Nephron progenitor cell (in vitro differentiated cells): ENCODE results near the gene GNB5.

ENCODE experiments used
- DNase-seq: peaks from one replicate; pipeline ENCODE4 v3.0.0; 2021
- H3K27ac Mint-ChIP-seq: 2 replicates; pipeline ENCODE4 v1.8.0; 2021; ENCODE audit warnings: mild to moderate bottlenecking, moderate library complexity, mixed read lengths
- H3K27me3 Mint-ChIP-seq: 2 replicates; pipeline ENCODE4 v1.8.0; 2021; ENCODE audit warnings: mild to moderate bottlenecking, low read depth, mixed read lengths; ENCODE audit not compliant: poor library complexity
- H3K36me3 Mint-ChIP-seq: 2 replicates; pipeline ENCODE4 v1.8.0; 2021; ENCODE audit warnings: low read depth, mixed read lengths
- H3K4me1 Mint-ChIP-seq: 2 replicates; pipeline ENCODE4 v1.8.0; 2021; ENCODE audit warnings: mixed read lengths
- H3K4me3 Mint-ChIP-seq: 2 replicates; pipeline ENCODE4 v1.8.0; 2021; ENCODE audit warnings: mild to moderate bottlenecking, moderate library complexity, mixed read lengths
- H3K9me3 Mint-ChIP-seq: 2 replicates; pipeline ENCODE4 v1.8.0; 2021; ENCODE audit warnings: mild to moderate bottlenecking, moderate library complexity, mixed read lengths
- TF ChIP-seq, protein P1 (sequence below): fragments of 200-600 bp; sonication (generic); IDR thresholded peaks from 2 replicates; pipeline ENCODE4 v1.5.0; 2021; ENCODE audit warnings: antibody characterized with exemption

The GNB5 gene

DNA sequence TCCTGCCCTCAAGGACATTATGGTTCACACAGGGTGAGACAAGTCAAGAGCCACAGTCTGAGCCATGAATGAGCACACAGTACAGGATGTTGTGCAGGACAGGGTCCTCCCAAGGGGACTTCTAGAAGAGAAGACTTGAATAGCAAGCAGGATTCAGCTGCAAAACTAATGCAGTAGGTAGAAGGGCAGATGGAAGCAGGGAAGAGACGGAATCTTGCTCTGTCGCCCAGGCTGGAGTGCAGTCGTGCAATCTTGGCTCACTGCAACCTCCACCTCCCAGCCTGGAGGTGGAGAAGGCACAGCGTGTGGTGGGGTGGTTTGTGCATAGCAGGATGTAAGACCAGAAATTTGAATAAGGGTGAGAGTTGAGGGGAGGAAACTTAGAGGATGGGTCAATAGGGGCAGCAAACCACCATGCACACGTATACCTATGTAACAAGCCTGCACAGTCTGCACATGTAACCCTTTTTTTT lies 86.6 kb downstream of the GNB5 start:
- Mint-ChIP-seq H3K27me3 (peaks cover 6% of the 10 kb centered on the region), H3K4me3 (no peak overlapping the region), H3K36me3 (no peaks in the 10 kb centered on the region), H3K9me3 (no peaks in the 10 kb centered on the region), H3K4me1 (peaks cover 11% of the 10 kb centered on the region), H3K27ac (peak overlapping the region; percentile 21)
- TF ChIP-seq, protein P1, sequence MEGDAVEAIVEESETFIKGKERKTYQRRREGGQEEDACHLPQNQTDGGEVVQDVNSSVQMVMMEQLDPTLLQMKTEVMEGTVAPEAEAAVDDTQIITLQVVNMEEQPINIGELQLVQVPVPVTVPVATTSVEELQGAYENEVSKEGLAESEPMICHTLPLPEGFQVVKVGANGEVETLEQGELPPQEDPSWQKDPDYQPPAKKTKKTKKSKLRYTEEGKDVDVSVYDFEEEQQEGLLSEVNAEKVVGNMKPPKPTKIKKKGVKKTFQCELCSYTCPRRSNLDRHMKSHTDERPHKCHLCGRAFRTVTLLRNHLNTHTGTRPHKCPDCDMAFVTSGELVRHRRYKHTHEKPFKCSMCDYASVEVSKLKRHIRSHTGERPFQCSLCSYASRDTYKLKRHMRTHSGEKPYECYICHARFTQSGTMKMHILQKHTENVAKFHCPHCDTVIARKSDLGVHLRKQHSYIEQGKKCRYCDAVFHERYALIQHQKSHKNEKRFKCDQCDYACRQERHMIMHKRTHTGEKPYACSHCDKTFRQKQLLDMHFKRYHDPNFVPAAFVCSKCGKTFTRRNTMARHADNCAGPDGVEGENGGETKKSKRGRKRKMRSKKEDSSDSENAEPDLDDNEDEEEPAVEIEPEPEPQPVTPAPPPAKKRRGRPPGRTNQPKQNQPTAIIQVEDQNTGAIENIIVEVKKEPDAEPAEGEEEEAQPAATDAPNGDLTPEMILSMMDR = no peak
- no peak for DNase-seq

DNA sequence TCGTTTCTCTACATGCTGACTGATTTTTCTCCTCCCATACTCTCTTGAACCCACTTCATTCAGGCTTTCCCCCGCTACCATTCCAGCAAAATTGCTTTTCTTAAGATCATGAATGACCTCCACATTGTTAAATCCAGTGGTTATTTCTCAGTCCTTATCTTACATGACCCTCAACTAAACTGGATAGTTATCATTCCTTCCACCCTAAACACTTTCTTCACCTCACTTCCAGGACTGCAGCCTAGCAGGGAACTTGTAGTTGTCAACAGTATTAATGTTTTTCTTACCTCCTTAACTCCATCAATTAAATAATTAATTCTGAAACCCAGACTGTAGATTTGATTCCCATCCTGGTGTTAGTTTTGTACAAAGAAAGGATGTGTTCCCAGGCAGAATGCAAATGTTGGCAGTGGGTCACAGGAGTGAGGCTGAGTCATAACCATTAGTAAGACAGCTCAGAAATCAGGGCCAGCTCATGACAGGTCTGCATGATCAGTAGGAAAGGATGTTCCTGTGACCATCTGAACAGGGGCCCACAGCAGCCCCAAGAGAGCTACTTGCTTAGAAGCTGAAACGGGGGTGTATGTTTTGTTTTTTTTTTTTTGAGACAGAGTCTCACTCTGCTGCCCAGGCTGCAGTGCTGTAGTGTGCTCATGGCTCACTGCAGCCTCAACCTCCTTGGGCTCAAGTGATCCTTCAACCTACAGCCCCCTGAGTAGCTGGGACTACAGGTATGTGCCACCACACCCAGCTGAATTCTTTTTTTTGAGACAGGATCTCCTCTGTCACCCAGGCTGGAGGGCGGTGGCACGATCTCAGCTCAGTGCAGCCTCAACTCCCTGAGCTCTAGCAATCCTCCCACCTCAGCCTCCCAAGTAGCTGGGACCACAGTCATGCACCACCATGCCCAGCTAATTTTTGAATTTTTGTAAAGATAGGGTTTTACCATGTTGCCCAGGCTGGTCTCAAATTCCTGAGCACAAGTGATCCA lies 87.7 kb downstream of the GNB5 start:
- DNase-seq = no peak
- Mint-ChIP-seq H3K9me3 (peaks cover 4% of the 10 kb centered on the region), H3K27ac (no peak overlapping the region), H3K4me1 (peaks cover 11% of the 10 kb centered on the region), H3K4me3 (no peak overlapping the region), H3K27me3 (peaks cover 6% of the 10 kb centered on the region), H3K36me3 (no peaks in the 10 kb centered on the region)
- TF ChIP-seq, protein P1 = no peak

DNA sequence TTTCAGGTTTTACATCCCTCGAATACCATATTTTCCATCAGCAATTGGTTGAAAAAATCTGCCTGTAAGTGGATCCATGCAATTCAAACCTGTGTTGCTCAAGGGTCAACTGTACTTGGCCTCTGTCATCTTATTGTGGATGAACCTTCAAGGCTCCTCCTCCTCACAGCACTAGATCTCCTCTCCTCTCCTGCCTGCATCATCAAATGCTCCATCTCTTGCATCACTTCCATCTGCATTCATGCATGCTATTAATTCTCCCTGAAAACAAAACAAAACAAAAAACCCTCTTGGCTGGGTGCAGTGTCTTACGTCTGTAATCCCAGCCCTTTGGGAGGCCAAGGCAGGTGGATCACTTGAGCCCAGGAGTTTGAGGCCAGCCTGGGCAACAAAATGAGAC lies 88.7 kb downstream of the GNB5 start:
- no peaks in the 10 kb centered on the region for H3K36me3 Mint-ChIP-seq
- H3K4me3 Mint-ChIP-seq = no peak overlapping the region
- peaks cover 11% of the 10 kb centered on the region for H3K4me1 Mint-ChIP-seq
- H3K27ac Mint-ChIP-seq = no peak overlapping the region
- peaks cover 3% of the 10 kb centered on the region for H3K27me3 Mint-ChIP-seq
- TF ChIP-seq, protein P1 = no peak
- peaks cover 8% of the 10 kb centered on the region for H3K9me3 Mint-ChIP-seq
- DNase-seq = no peak

DNA sequence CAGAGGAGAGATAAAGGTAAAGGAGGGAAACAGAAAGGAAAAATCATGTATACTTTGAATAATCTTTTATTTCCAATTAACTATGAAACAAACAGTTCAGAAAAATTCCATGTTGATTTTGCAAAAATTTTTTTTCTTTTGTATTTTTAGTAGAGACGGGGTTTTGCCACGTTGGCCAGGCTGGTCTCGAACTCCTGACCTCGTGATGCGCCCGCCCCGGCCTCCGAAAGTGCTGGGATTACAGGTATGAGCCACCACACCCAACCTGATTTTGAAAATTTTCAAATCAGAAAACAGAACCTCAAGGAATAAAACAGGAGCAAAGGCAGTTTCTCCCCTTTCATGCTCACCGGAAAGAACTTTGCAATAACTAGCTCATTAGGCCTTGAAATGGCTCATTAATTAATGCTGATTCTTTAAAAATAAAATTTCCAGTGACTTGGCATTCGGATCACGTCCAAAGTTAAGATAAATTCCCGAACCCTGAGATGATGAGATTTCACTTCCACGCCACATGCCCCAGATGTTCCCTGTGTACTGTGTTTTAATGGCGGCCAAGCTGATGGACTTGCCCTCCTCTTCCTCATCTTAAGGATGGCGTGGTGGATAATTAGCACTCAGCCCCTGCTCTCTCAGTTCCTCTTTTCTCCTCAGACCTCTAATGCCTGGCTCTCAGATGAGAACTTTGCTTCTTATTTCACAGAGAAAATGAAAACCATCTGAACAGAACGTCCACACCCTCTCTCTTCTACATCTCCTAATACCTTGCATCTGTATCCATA lies 89.5 kb downstream of the GNB5 start:
- TF ChIP-seq, protein P1 = no peak
- no peak for DNase-seq
- H3K4me3 Mint-ChIP-seq = no peak overlapping the region
- H3K36me3 Mint-ChIP-seq = no peaks in the 10 kb centered on the region
- peaks cover 11% of the 10 kb centered on the region for H3K4me1 Mint-ChIP-seq
- peaks cover 3% of the 10 kb centered on the region for H3K27me3 Mint-ChIP-seq
- H3K9me3 Mint-ChIP-seq = peaks cover 8% of the 10 kb centered on the region
- H3K27ac Mint-ChIP-seq = no peak overlapping the region

DNA sequence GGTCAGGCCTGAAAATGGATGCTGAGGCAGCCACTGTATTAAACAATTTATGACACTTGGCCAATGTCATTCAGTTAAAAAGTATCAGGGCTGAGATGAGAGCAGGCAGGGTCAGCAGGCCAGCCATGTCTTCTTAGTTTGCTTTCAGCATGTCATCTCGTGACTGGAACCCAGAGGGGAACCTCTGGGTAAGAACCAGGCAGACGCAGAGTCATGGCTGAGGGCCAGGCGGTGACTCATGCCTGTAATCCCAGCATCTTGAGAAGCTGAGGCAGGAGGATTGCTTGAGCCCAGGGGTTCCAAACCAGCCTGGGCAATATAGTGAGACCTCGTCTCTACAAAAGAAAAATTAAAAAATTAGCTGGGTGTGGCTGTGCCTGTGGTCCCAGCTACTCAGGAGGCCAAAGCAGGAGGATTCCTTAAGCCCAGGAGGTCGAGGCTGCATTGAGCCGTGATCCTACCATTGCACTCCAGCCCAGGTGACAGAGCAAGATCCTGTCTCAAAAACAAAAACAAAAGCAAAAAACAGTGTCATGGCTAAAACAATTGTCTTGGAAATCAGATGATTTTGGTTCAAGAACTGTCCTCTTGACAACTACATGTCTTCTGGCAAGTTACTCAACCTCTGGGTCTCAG lies 90.3 kb downstream of the GNB5 start:
- Mint-ChIP-seq H3K27ac (no peak overlapping the region), H3K4me1 (peaks cover 11% of the 10 kb centered on the region), H3K36me3 (no peaks in the 10 kb centered on the region), H3K27me3 (peaks cover 3% of the 10 kb centered on the region), H3K4me3 (no peak overlapping the region), H3K9me3 (peaks cover 8% of the 10 kb centered on the region)
- TF ChIP-seq, protein P1 = no peak
- DNase-seq = no peak
